ENCODE measurements around the gene ZSCAN12. TPM values are rescaled to one million over a fixed set of nuclear protein-coding genes. Genes with fewer than 3 reads are reported as not detected.
A peak's percentile ranks its signal among the peaks of the same experiment; 100 is the strongest.

The ZSCAN12 gene
- total and polyA plus RNA-seq, 2 of the 13 experiments (the other 11 are each of a cell fraction or from before 2014, with no cell fraction given), result 2.8 to 8.9 TPM

DNA sequence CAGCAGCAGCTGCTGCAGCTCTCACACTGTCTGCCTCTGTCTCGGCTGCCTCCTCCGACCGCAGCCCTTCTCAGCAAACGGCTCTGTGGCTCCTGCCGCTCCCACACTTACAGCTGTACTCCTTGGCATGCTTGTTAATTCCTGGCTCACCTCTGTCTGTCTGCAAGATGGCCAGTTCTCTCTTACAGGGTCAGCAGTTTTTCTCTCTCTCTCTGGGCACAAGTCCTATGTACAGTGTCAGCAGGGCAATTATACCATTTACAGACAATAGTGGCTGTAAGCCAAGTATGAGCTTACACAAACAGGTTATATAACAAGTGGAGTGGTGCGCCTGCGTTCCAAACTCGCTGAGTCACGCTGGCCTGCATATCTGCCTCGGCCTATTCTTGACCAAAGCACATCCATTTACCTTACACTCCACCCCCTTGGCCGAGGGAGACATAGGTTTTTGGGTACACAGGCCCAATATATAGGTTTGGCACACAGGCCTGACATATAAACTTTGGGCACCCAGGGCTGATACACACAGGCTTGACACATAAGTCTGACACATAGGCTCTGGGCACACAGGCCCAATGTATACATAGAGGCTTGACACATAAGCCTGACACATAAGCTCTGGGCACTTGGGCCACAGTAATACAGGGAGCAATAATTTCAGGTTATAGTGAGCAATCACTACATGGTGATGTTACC, 45.4 kb downstream of the ZSCAN12 start (continued):
- TF ChIP-seq ARID4A (CRISPR knock-in tag; IDR thresholded peaks at IDR 0.05; ENCODE audit: borderline replicate concordance) (0 out of 2 replicates have a peak, but pooled peaks have one; percentile 15), MAF1 (CRISPR knock-in tag; IDR thresholded peaks at IDR 0.05; ENCODE audit: borderline replicate concordance) (no peak)

- Histone ChIP-seq H3K9me3 (ENCODE audit: low read length) (no peaks in the 10 kb centered on the region), H3K27me3 (ENCODE audit: control insufficient read depth in 1 of 2, insufficient read depth in 2 of 2, low read length in 2 of 2) (no peaks in the 10 kb centered on the region; a peak in 1 of 5 replicates), H3K4me3 (replicated peaks in 1 of 3; ENCODE audit: insufficient read depth in 1 of 3, low read depth in 2 of 3, low read length in 3 of 3) (no peak overlapping the region), H3K4me1 (ENCODE audit: insufficient read depth, low read length) (peaks cover 40% of the 10 kb centered on the region), H3K36me3 (replicated peaks in 1 of 2; ENCODE audit: control insufficient read depth in 1 of 2, insufficient read depth in 2 of 2, low read length in 2 of 2) (no peaks in the 10 kb centered on the region), H2AFZ (ENCODE audit: low read length) (no peak overlapping the region), H4K20me1 (ENCODE audit: insufficient read depth, low read length) (no peaks in the 10 kb centered on the region), H3K79me2 (ENCODE audit: insufficient read depth, low read length) (peaks cover 26% of the 10 kb centered on the region), H3K4me2 (ENCODE audit: low read depth, low read length) (no peak overlapping the region), H3K27ac (ENCODE audit: extremely low read length, insufficient read depth, low read length) (no peak overlapping the region), H3K9ac (ENCODE audit: insufficient read depth, low read depth, low read length) (no peak overlapping the region)
- FAIRE-seq (no peak), ATAC-seq (no peak), DNase-seq (ENCODE audit: low spot score) (no peak)
- CTCF ChIA-PET (ENCODE audit: low intra/inter-chr PET ratio, low total read pairs), result no interaction called here
- WGBS (ENCODE audit: low lambda C conversion rate), result 96% methylated on average over 3 of the region's 3 CpGs
- BruUV-seq (replicated peaks), result no TSS peak
- POLR2A ChIA-PET, result interaction anchor here (1.9 kb wide), 1 partner anchor 17 kb away, joined by 9 read pairs; the partner anchor contains the start of gene ZSCAN31
- intact Hi-C loops (cut with micrococcal nuclease; ENCODE audit: unreplicated experiment), result no loop called here
- TF ChIP-seq ZNF432 (CRISPR knock-in tag; IDR thresholded peaks at IDR 0.05; ENCODE audit: borderline replicate concordance) (no peak), NBN (conservative IDR thresholded peaks at IDR 0.05) (no peak), KDM5B (CRISPR knock-in tag; IDR thresholded peaks at IDR 0.05; ENCODE audit: borderline replicate concordance) (no peak), MAFK (conservative IDR thresholded peaks at IDR 0.05 in 1 of 2, IDR thresholded peaks at IDR 0.05 in 1 of 2; ENCODE audit: low read length in 2 of 2) (peak; percentile 18 to 21; a peak in 1 of 4 replicates), MLX (CRISPR knock-in tag; IDR thresholded peaks at IDR 0.05) (no peak)
- in situ Hi-C loops (cut with HindIII; ENCODE audit: extremely low pct_ligation_motif_present, low pct_unique_long_range_greater_than_20kb), result no loop called here
Observed at GRCh38 chr6:28353356-28353755, 46.2 kb downstream of the ZSCAN12 start.

All from HepG2 (cell line).